Neural progenitor cell (in vitro differentiated cells): ENCODE measurements around the gene COG7. TPM values are rescaled to one million over a fixed set of nuclear protein-coding genes. Genes with fewer than 3 reads are reported as not detected.

Source experiments
- DNase-seq: peaks from one replicate; pipeline ENCODE4 v3.0.0-alpha.2; 2016; ENCODE audit warnings: low spot score
- H2AFZ ChIP-seq: fragments of 200-600 bp; sonication (generic); replicated peaks from 2 replicates; pipeline ENCODE4 v1.6.1; 2016; ENCODE audit warnings: antibody characterized with exemption
- H3F3A ChIP-seq: fragments of 200-600 bp; sonication (generic); 2 replicates; pipeline ENCODE4 v1.6.1; 2016; ENCODE audit warnings: antibody characterized with exemption, low read depth
- H3K27ac ChIP-seq: fragments of 200-600 bp; sonication (generic); 2 replicates; pipeline ENCODE4 v1.5.1; 2016; ENCODE audit warnings: mild to moderate bottlenecking
- H3K27me3 ChIP-seq: fragments of 200-600 bp; sonication (generic); 2 replicates; pipeline ENCODE4 v1.6.1; 2016; ENCODE audit warnings: mild to moderate bottlenecking, moderate library complexity
- H3K36me3 ChIP-seq: fragments of 200-600 bp; sonication (generic); 2 replicates; pipeline ENCODE4 v1.5.1; 2016
- H3K4me1 ChIP-seq: fragments of 200-600 bp; sonication (generic); 2 replicates; pipeline ENCODE4 v1.6.1; 2016; ENCODE audit warnings: mixed run types
- H3K4me2 ChIP-seq: fragments of 200-600 bp; sonication (generic); 2 replicates; pipeline ENCODE4 v1.6.1; 2016
- H3K4me3 ChIP-seq: fragments of 200-600 bp; sonication (generic); 2 replicates; pipeline ENCODE4 v1.5.1; 2016
- H3K79me2 ChIP-seq: fragments of 200-600 bp; sonication (generic); 2 replicates; pipeline ENCODE4 v1.6.1; 2016; ENCODE audit warnings: low read depth
- H3K9ac ChIP-seq: fragments of 200-600 bp; sonication (generic); 2 replicates; pipeline ENCODE4 v1.6.1; 2016
- H3K9me3 ChIP-seq: fragments of 200-600 bp; sonication (generic); 2 replicates; pipeline ENCODE4 v1.5.1; 2016; ENCODE audit warnings: low read depth
- H4K20me1 ChIP-seq: fragments of 200-600 bp; sonication (generic); 2 replicates; pipeline ENCODE4 v1.6.1; 2016; ENCODE audit warnings: low read depth
- H3K27ac Mint-ChIP-seq: 3 replicates; pipeline ENCODE4 v1.8.0; 2021; ENCODE audit warnings: mixed read lengths
- H3K27me3 Mint-ChIP-seq: 2 replicates; pipeline ENCODE4 v1.8.0; 2022; ENCODE audit warnings: low read depth, mild to moderate bottlenecking, inconsistent platforms, moderate library complexity, mixed read lengths; ENCODE audit not compliant: insufficient read depth
- H3K36me3 Mint-ChIP-seq: 3 replicates; pipeline ENCODE4 v1.8.0; 2021; ENCODE audit warnings: mixed read lengths
- H3K4me1 Mint-ChIP-seq: 3 replicates; pipeline ENCODE4 v1.8.0; 2021; ENCODE audit warnings: mixed read lengths
- H3K4me3 Mint-ChIP-seq: 3 replicates; pipeline ENCODE4 v1.8.0; 2021; ENCODE audit warnings: mild to moderate bottlenecking, moderate library complexity, mixed read lengths
- H3K9me3 Mint-ChIP-seq: 3 replicates; pipeline ENCODE4 v1.8.0; 2020; ENCODE audit warnings: mixed read lengths
- EZH2 ChIP-seq: fragments of 200-600 bp; sonication (generic); IDR thresholded peaks from 2 replicates; pipeline ENCODE4 v1.6.1; 2017; ENCODE audit warnings: antibody characterized with exemption, mild to moderate bottlenecking, moderate library complexity
- EZH2phosphoT487 ChIP-seq: fragments of 200-600 bp; sonication (generic); IDR thresholded peaks from 2 replicates; pipeline ENCODE4 v1.6.1; 2017; ENCODE audit warnings: antibody characterized with exemption
- total RNA-seq: library from RNA; depleted of rRNA; stranded (reverse); fragments of >200 nt; gene quantifications from 2 replicates; pipeline ENCODE4 v1.2.3, GENCODE V29; 2015; ENCODE audit warnings: low replicate concordance
- TF ChIP-seq, protein P1 (sequence below): fragments of 200-600 bp; sonication (generic); IDR thresholded peaks from 2 replicates; pipeline ENCODE4 v1.5.1; 2017; ENCODE audit warnings: antibody characterized with exemption, mild to moderate bottlenecking

The COG7 gene
- 19.1 and 21.6 TPM in 2 replicates for total RNA-seq

DNA sequence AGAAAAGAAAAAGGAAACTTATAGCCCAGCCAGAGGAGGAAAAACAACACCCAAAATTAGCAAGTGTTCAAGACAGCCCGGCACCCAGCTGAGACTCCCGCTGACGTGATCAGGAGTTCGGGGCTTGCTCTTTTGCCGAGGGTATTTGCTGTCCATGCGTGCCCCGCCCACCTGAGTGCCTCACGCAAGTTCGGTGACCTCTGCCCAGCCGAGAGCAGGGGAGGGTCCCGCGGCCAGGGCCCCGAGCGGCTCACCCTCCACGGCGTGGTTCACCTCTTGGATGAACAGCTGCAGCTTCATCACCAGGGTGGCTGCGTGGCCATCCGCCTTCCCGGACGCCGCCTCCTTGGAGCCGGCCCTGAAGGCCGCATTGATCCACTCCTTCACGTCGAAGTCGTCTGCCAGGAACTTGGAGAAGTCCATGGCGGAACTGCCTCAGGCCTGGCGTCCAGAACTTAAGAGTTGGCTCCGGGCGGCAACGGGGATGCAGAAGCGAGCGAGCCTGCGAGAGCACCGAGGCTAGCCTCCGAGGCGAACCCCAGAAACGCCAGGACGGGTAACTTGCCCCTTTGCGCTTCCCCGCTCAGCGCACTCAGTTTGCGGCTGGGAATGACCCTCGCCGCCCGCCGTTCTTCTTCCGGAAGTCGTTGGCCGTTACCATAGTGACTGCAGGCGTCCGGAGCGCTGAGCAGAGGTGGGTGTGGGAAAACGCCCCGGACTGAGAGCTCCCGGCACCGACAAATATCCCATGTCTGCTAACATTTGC is at the start of gene COG7:
TSS of gene COG7 (minus strand) at position 618 of the 766 bp plus-strand sequence. CDS start at position 423, 195 bp downstream.
- H3K4me3 ChIP-seq: peak within 1 kb of the TSS; percentile 95
- peaks cover 18% of the 10 kb centered on the region for H3K79me2 ChIP-seq
- no peaks in the 10 kb centered on the region for H3K9me3 ChIP-seq
- H3K9ac ChIP-seq: peak within 1 kb of the TSS; percentile 64
- H3K27me3 ChIP-seq: no peaks in the 10 kb centered on the region
- Mint-ChIP-seq H3K4me3 (peak within 1 kb of the TSS; percentile 95), H3K27me3 (peaks cover 2% of the 10 kb centered on the region), H3K4me1 (peaks cover 10% of the 10 kb centered on the region), H3K9me3 (no peaks in the 10 kb centered on the region), H3K36me3 (peaks cover 2% of the 10 kb centered on the region), H3K27ac (peak within 1 kb of the TSS; percentile 87)
- peak within 1 kb of the TSS; percentile 100 for H2AFZ ChIP-seq
- peaks cover 7% of the 10 kb centered on the region for H3K4me1 ChIP-seq
- TF ChIP-seq EZH2: peak; percentile 39
- TF ChIP-seq, protein P1, sequence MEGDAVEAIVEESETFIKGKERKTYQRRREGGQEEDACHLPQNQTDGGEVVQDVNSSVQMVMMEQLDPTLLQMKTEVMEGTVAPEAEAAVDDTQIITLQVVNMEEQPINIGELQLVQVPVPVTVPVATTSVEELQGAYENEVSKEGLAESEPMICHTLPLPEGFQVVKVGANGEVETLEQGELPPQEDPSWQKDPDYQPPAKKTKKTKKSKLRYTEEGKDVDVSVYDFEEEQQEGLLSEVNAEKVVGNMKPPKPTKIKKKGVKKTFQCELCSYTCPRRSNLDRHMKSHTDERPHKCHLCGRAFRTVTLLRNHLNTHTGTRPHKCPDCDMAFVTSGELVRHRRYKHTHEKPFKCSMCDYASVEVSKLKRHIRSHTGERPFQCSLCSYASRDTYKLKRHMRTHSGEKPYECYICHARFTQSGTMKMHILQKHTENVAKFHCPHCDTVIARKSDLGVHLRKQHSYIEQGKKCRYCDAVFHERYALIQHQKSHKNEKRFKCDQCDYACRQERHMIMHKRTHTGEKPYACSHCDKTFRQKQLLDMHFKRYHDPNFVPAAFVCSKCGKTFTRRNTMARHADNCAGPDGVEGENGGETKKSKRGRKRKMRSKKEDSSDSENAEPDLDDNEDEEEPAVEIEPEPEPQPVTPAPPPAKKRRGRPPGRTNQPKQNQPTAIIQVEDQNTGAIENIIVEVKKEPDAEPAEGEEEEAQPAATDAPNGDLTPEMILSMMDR: no peak
- peak within 1 kb of the TSS; percentile 68 for H3K27ac ChIP-seq
- no peaks in the 10 kb centered on the region for H3K36me3 ChIP-seq
- H3K4me2 ChIP-seq: peak within 1 kb of the TSS; percentile 86
- peaks cover 16% of the 10 kb centered on the region for H3F3A ChIP-seq
- peaks cover 10% of the 10 kb centered on the region for H4K20me1 ChIP-seq
- peak; percentile 93 for DNase-seq

DNA sequence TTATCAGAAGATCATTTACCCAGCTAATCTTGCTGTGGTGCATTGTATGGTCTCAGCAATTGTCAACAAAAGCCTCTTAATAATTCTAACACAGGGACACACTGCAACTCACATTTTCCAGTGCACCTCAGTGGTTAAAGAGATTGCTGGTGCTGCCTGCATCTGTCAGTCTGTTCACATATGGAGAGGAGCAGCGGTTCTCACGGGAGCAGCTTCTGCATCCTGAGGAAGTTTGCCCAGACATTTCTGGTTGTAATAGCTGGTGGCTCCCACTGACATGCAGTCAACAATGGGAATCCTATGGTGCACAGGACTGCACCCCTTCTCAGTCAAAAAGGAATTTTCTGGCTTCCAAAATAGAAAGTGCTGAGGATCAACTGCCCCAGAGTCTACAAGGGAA is 49.5 kb upstream of the COG7 start:
- no peak overlapping the region for H3K4me3 ChIP-seq
- peaks cover 100% of the 10 kb centered on the region for H3K79me2 ChIP-seq
- H4K20me1 ChIP-seq: peaks cover 100% of the 10 kb centered on the region
- no peaks in the 10 kb centered on the region for H3K36me3 Mint-ChIP-seq
- no peak overlapping the region for H3K9ac ChIP-seq
- H3K27ac ChIP-seq: no peak overlapping the region
- H3K27ac Mint-ChIP-seq: no peak overlapping the region
- no peaks in the 10 kb centered on the region for H3K27me3 ChIP-seq
- DNase-seq: no peak
- no peaks in the 10 kb centered on the region for H3K36me3 ChIP-seq
- peak overlapping the region; percentile 20 for H3K4me2 ChIP-seq
- H3K4me1 Mint-ChIP-seq: peaks cover 52% of the 10 kb centered on the region
- H3K9me3 Mint-ChIP-seq: no peaks in the 10 kb centered on the region
- no peak overlapping the region for H3K4me3 Mint-ChIP-seq
- no peak overlapping the region for H2AFZ ChIP-seq
- H3K9me3 ChIP-seq: no peaks in the 10 kb centered on the region
- TF ChIP-seq EZH2: no peak
- TF ChIP-seq, protein P1: no peak
- no peak for TF ChIP-seq EZH2phosphoT487
- peaks cover 48% of the 10 kb centered on the region for H3K4me1 ChIP-seq
- peaks cover 27% of the 10 kb centered on the region for H3F3A ChIP-seq
- H3K27me3 Mint-ChIP-seq: no peaks in the 10 kb centered on the region

DNA sequence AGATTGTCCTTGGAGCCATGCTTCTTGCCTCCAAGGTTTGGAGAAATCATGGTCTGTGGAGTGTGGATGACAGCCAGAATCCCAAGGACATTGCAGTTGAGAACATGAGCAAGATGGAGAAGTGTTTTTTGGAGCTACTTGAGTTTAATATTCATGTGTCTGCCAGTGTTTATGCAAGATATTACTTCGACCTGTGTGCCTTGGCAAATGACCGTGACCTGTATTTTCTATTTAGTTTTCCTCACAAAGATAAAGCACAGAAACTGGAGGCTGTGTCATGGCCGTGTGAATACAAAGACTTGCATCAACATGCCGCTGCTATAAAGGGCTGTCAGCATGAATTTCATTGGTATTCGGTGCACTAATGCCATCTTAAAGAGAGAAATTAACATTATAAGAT is 48.3 kb upstream of the COG7 start:
- Histone ChIP-seq H3K4me1 (peaks cover 38% of the 10 kb centered on the region), H3K27ac (no peak overlapping the region), H3F3A (peaks cover 25% of the 10 kb centered on the region), H3K9me3 (no peaks in the 10 kb centered on the region), H3K27me3 (no peaks in the 10 kb centered on the region), H3K4me2 (no peak overlapping the region), H3K36me3 (no peaks in the 10 kb centered on the region), H4K20me1 (peaks cover 100% of the 10 kb centered on the region), H3K9ac (no peak overlapping the region), H3K79me2 (peaks cover 100% of the 10 kb centered on the region), H2AFZ (no peak overlapping the region), H3K4me3 (no peak overlapping the region)
- no peak overlapping the region for H3K4me3 Mint-ChIP-seq
- no peak overlapping the region for H3K27ac Mint-ChIP-seq
- H3K27me3 Mint-ChIP-seq: no peaks in the 10 kb centered on the region
- DNase-seq: no peak
- TF ChIP-seq EZH2phosphoT487: no peak
- H3K4me1 Mint-ChIP-seq: peaks cover 45% of the 10 kb centered on the region
- peaks cover 4% of the 10 kb centered on the region for H3K36me3 Mint-ChIP-seq
- no peaks in the 10 kb centered on the region for H3K9me3 Mint-ChIP-seq

DNA sequence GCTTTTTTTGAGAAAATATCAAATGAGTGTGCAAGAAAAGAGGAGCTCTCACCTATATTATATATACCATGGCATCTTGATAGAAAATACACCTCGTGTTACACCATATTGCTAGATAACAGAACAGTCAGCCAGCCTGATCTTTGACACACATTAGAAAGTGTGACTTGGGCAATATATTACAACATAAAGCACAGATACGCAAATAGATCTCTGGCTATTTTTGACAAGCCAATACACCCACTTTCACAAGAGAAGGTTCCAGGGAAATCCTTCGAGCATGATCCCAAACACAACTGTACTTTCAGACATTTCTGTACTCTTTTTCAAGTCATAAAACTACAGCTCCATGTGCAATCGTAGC is 47.9 kb upstream of the COG7 start:
- H3K36me3 ChIP-seq: no peaks in the 10 kb centered on the region
- no peak for TF ChIP-seq EZH2
- TF ChIP-seq, protein P1: no peak
- no peak for TF ChIP-seq EZH2phosphoT487
- H3K79me2 ChIP-seq: peaks cover 100% of the 10 kb centered on the region
- Mint-ChIP-seq H3K4me1 (peaks cover 40% of the 10 kb centered on the region), H3K27ac (no peak overlapping the region), H3K9me3 (no peaks in the 10 kb centered on the region), H3K36me3 (peaks cover 4% of the 10 kb centered on the region), H3K4me3 (no peak overlapping the region), H3K27me3 (no peaks in the 10 kb centered on the region)
- peaks cover 34% of the 10 kb centered on the region for H3K4me1 ChIP-seq
- no peak overlapping the region for H3K4me3 ChIP-seq
- no peak overlapping the region for H2AFZ ChIP-seq
- H3K27ac ChIP-seq: no peak overlapping the region
- no peak overlapping the region for H3K9ac ChIP-seq
- no peak overlapping the region for H3K4me2 ChIP-seq
- DNase-seq: no peak
- H4K20me1 ChIP-seq: peaks cover 100% of the 10 kb centered on the region
- H3K27me3 ChIP-seq: no peaks in the 10 kb centered on the region
- no peaks in the 10 kb centered on the region for H3K9me3 ChIP-seq
- peaks cover 21% of the 10 kb centered on the region for H3F3A ChIP-seq
